Measurements from ENCODE around the gene BTBD1.

- TF ChIP-seq, protein P1, sequence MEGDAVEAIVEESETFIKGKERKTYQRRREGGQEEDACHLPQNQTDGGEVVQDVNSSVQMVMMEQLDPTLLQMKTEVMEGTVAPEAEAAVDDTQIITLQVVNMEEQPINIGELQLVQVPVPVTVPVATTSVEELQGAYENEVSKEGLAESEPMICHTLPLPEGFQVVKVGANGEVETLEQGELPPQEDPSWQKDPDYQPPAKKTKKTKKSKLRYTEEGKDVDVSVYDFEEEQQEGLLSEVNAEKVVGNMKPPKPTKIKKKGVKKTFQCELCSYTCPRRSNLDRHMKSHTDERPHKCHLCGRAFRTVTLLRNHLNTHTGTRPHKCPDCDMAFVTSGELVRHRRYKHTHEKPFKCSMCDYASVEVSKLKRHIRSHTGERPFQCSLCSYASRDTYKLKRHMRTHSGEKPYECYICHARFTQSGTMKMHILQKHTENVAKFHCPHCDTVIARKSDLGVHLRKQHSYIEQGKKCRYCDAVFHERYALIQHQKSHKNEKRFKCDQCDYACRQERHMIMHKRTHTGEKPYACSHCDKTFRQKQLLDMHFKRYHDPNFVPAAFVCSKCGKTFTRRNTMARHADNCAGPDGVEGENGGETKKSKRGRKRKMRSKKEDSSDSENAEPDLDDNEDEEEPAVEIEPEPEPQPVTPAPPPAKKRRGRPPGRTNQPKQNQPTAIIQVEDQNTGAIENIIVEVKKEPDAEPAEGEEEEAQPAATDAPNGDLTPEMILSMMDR (conservative IDR thresholded peaks at IDR 0.05; ENCODE audit: low read depth, low read length): no peak
- TF ChIP-seq EZH2 (IDR thresholded peaks at IDR 0.05; ENCODE audit: borderline replicate concordance, low read depth, low read length, poor library complexity, severe bottlenecking): no peak
Measured at GRCh38 chr15:82979726-82980125, 87.3 kb downstream of the BTBD1 start.

Measured in A673 (cell line).